PC-9 (cell line): ENCODE data around the gene MLEC. TPM values are rescaled to one million over a fixed set of nuclear protein-coding genes. Genes with fewer than 3 reads are reported as not detected.

ENCODE experiments used
- BruUV-seq: library from RNA; stranded (reverse); fragments of 400-500 nt; replicated peaks from 2 replicates; lab custom pipeline; 2021; lab: Mats Ljungman, UMichigan
- CTCF ChIA-PET: fragments of 300-600 bp; sonication (Branson Sonifier 250); formaldehyde crosslinking; loops from one replicate; lab custom pipeline; 2022; ENCODE audit warnings: antibody characterized with exemption; lab: Charles Lee
- POLR2A ChIA-PET: fragments of 300-600 bp; sonication (Branson Sonifier 250); formaldehyde crosslinking; loops from one replicate; lab custom pipeline; 2022; ENCODE audit warnings: antibody characterized with exemption; ENCODE audit not compliant: unreplicated experiment; lab: Charles Lee
- DNase-seq, 2 experiments: peaks; one replicate each; pipeline versions ENCODE4 v3.0.0 to v3.0.0-alpha.2; 2015 to 2022; ENCODE audit warnings: mixed read lengths in 1 of 2
- H2AFZ ChIP-seq: fragments of 200-600 bp; sonication (generic); 2 replicates; pipeline ENCODE4 v1.8.1; 2017; ENCODE audit warnings: antibody characterized with exemption
- H3F3A ChIP-seq: fragments of 200-600 bp; sonication (generic); 2 replicates; pipeline ENCODE4 v1.8.1; 2017; ENCODE audit warnings: antibody characterized with exemption, mild to moderate bottlenecking, low read depth; ENCODE audit not compliant: insufficient read depth
- H3K27ac ChIP-seq: fragments of 200-600 bp; sonication (generic); 2 replicates; pipeline ENCODE4 v1.6.1; 2016; ENCODE audit warnings: mixed run types
- H3K27me3 ChIP-seq: fragments of 200-600 bp; sonication (generic); 2 replicates; pipeline ENCODE4 v1.6.1; 2016; ENCODE audit warnings: low read depth, mixed run types; ENCODE audit not compliant: insufficient read depth
- H3K36me3 ChIP-seq: fragments of 200-600 bp; sonication (generic); 2 replicates; pipeline ENCODE4 v1.6.1; 2016; ENCODE audit warnings: low read depth, mixed run types
- H3K4me1 ChIP-seq: fragments of 200-600 bp; sonication (generic); replicated peaks from 2 replicates; pipeline ENCODE4 v1.6.1; 2016; ENCODE audit warnings: mixed run types; ENCODE audit not compliant: insufficient read depth
- H3K4me2 ChIP-seq: fragments of 200-600 bp; sonication (generic); 2 replicates; pipeline ENCODE4 v1.6.1; 2017; ENCODE audit warnings: mixed run types
- H3K4me3 ChIP-seq: fragments of 200-600 bp; sonication (generic); 2 replicates; pipeline ENCODE4 v1.6.1; 2016; ENCODE audit warnings: mixed run types
- H3K79me2 ChIP-seq: fragments of 200-600 bp; sonication (generic); 2 replicates; pipeline ENCODE4 v1.6.1; 2017; ENCODE audit warnings: low read depth, mixed run types
- H3K9me2 ChIP-seq: fragments of 200-600 bp; sonication (generic); 2 replicates; pipeline ENCODE4 v1.8.1; 2017; ENCODE audit warnings: mild to moderate bottlenecking; ENCODE audit not compliant: insufficient read depth
- H3K9me3 ChIP-seq: fragments of 200-600 bp; sonication (generic); 2 replicates; pipeline ENCODE4 v1.8.1; 2016; ENCODE audit warnings: low read depth; ENCODE audit not compliant: insufficient read depth
- H4K20me1 ChIP-seq: fragments of 200-600 bp; sonication (generic); 2 replicates; pipeline ENCODE4 v1.8.1; 2017; ENCODE audit not compliant: insufficient read depth
- CTCF ChIP-seq: fragments of 200-600 bp; sonication (generic); conservative IDR thresholded peaks from 2 replicates; pipeline ENCODE4 v1.6.1; 2017; ENCODE audit warnings: mixed run types, antibody characterized with exemption, mild to moderate bottlenecking, moderate library complexity
- EZH2 ChIP-seq: fragments of 200-600 bp; sonication (generic); IDR thresholded peaks from 2 replicates; pipeline ENCODE4 v1.8.0; 2017; ENCODE audit warnings: antibody characterized with exemption, low read depth
- intact Hi-C: fragments of 100-400 bp; cut with micrococcal nuclease; formaldehyde crosslinking; loops from one replicate; pipeline ENCODE4 v1.10.0; 2022; ENCODE audit not compliant: unreplicated experiment
- total RNA-seq: library from RNA; stranded (reverse); gene quantifications from 2 replicates; pipeline ENCODE4 v1.2.3, GENCODE V29; 2021

Gene MLEC
- total RNA-seq, 1 experiment from 2014 or later = 131 TPM

- Histone ChIP-seq H3K4me2 (no peak overlapping the region), H3K27me3 (peaks cover 13% of the 10 kb centered on the region; the same call in 1 of the 2 replicates), H3K4me3 (no peak overlapping the region), H3K79me2 (no peaks in the 10 kb centered on the region), H3K9me2 (no peaks in the 10 kb centered on the region), H3K36me3 (no peaks in the 10 kb centered on the region), H2AFZ (no peak overlapping the region), H3K9me3 (no peaks in the 10 kb centered on the region), H3K27ac (no peak overlapping the region), H4K20me1 (no peaks in the 10 kb centered on the region), H3K4me1 (peaks cover 5% of the 10 kb centered on the region; the same call in 1 of the 2 replicates), H3F3A (no peaks in the 10 kb centered on the region)
- BruUV-seq = no TSS peak
- CTCF ChIA-PET = interaction anchor here (0.5 kb wide), 1 partner anchor 917 kb away, joined by 3 read pairs; no protein-coding TSS in a partner anchor
- intact Hi-C loops = no loop called here
- DNase-seq = no peak
- POLR2A ChIA-PET = no interaction called here
- no peak for TF ChIP-seq EZH2
- TF ChIP-seq CTCF = no peak
Measured at GRCh38 chr12:120656008-120656407, 30.9 kb upstream of the MLEC start.

DNA sequence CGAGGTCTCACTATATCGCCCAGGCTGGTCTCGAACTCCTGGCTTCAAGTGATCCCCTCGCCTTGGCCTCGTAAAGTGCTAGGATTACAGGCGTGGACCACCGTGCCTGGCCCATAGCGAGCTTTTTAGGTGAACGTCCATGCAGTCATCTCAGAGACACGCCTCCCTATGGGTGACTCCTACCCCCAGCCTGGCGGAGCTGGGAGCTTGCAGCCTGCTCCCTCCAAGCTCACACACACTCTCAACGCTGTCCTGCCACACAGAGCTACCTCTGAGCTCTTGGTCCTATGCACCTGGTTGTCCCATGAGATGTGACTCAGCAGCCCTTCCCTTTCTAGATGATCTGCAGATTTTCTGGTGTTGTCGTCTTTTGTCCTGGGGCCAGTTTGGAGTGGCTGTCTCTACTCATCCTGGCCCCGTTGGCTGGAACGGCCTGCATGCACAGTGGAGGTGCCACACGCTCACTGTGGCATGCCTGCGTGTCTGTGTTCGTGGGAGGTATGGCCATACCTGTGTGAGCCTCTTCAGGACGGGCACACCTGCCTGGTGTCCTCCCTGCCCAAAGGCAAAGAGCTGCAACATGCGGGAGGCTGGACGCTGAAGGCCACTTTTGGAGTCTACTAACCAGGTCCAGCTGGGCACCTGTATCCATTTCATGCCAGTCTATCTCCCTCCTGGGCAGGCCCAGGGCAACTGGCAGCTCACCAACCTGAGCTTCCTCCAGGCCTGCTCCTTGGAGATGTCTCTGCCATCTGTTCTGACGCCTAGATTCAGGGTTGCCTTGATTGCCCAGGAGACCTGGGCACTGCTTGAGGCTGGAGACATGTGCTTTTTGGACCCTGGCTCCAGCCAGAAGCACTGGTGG is 28.4 kb upstream of the MLEC start:
- H3K27ac ChIP-seq = no peak overlapping the region
- TF ChIP-seq EZH2 = no peak
- TF ChIP-seq CTCF = no peak
- no peaks in the 10 kb centered on the region for H3K4me1 ChIP-seq
- no peaks in the 10 kb centered on the region for H3K9me3 ChIP-seq
- no peaks in the 10 kb centered on the region for H3K9me2 ChIP-seq
- POLR2A ChIA-PET = no interaction called here
- CTCF ChIA-PET = no interaction called here
- no TSS peak for BruUV-seq
- H3K79me2 ChIP-seq = no peaks in the 10 kb centered on the region
- intact Hi-C loops = no loop called here
- no peak for DNase-seq
- H3F3A ChIP-seq = no peaks in the 10 kb centered on the region
- no peaks in the 10 kb centered on the region for H3K36me3 ChIP-seq
- H3K4me2 ChIP-seq = no peak overlapping the region
- H4K20me1 ChIP-seq = no peaks in the 10 kb centered on the region
- H2AFZ ChIP-seq = no peak overlapping the region
- no peak overlapping the region for H3K4me3 ChIP-seq
- peaks cover 16% of the 10 kb centered on the region for H3K27me3 ChIP-seq

DNA sequence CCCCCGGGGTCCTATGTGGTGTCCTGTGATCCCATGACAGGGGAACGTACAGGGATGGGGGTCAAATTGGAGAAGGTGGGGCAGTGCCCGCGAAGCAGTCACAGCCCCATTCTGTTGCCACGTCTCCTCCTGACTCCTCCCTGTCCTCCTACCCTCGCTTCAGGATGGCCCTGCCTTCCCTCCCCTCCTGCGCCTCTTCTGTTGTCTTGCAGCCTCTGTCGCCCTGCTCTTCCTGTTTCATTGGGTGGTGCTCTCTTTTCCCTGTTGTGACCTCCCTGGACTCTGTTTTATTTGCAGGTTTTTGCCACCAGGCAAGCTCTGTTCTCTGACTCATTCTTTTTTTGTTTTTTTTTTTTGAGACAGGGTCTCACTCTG is 27.8 kb upstream of the MLEC start:
- Histone ChIP-seq H3K4me2 (no peak overlapping the region), H3K9me3 (no peaks in the 10 kb centered on the region), H4K20me1 (no peaks in the 10 kb centered on the region), H3K27ac (no peak overlapping the region), H3K9me2 (no peaks in the 10 kb centered on the region), H3K36me3 (no peaks in the 10 kb centered on the region), H3K27me3 (peaks cover 16% of the 10 kb centered on the region), H3K4me1 (no peaks in the 10 kb centered on the region), H3K79me2 (no peaks in the 10 kb centered on the region), H2AFZ (no peak overlapping the region), H3K4me3 (no peak overlapping the region), H3F3A (no peaks in the 10 kb centered on the region)
- ChIA-PET POLR2A (interaction anchor here (0.6 kb wide), 1 partner anchor 402 kb away, joined by 26 read pairs; no protein-coding TSS in a partner anchor), CTCF (no interaction called here)
- DNase-seq = no peak
- TF ChIP-seq CTCF (no peak), EZH2 (no peak)
- intact Hi-C loops = no loop called here
- BruUV-seq = no TSS peak
